Activated T-cell treated with anti-CD3 and anti-CD28 coated beads, Interleukin-2, amount 50 U/mL, for 4 hours (primary cell): ENCODE data around the gene ZC3H13. TPM values are rescaled to one million over a fixed set of nuclear protein-coding genes. Genes with fewer than 3 reads are reported as not detected.

ENCODE experiments used
- ATAC-seq, 2 donors: fragments of 200-7000 bp; cut with Tn5 transposase; one replicate each; pipeline ENCODE4 v1.10.0; 2021
- DNase-seq: peaks from one replicate; pipeline ENCODE4 v3.0.0-alpha.2; 2020
- H3K27me3 Mint-ChIP-seq: one replicate; pipeline ENCODE4 v1.8.0; 2021; ENCODE audit warnings: low read depth, mixed read lengths
- H3K36me3 Mint-ChIP-seq: one replicate; pipeline ENCODE4 v1.8.0; 2022; ENCODE audit warnings: mixed read lengths; ENCODE audit not compliant: insufficient read depth
- H3K4me1 Mint-ChIP-seq: one replicate; pipeline ENCODE4 v1.8.0; 2021; ENCODE audit warnings: low read depth, mixed read lengths
- H3K4me3 Mint-ChIP-seq: one replicate; pipeline ENCODE4 v1.8.0; 2021; ENCODE audit warnings: mild to moderate bottlenecking, moderate library complexity, mixed read lengths
- H3K9me3 Mint-ChIP-seq: one replicate; pipeline ENCODE4 v1.8.0; 2021; ENCODE audit warnings: mixed read lengths
- total RNA-seq, 3 donors: library from RNA; stranded (reverse); gene quantifications; one replicate each; pipeline ENCODE4 v1.2.1, GENCODE V29; 2021

Gene ZC3H13
- total RNA-seq, 3 donors from 2014 or later = 52.2 to 59.7 (median 56.1) TPM

GRCh38 chr13:45954836-45955800, 97.4 kb downstream of the ZC3H13 start:
- H3K4me3 Mint-ChIP-seq = no peak overlapping the region
- H3K36me3 Mint-ChIP-seq = peaks cover 25% of the 10 kb centered on the region
- H3K9me3 Mint-ChIP-seq = no peaks in the 10 kb centered on the region
- no peak for DNase-seq
- no peaks in the 10 kb centered on the region for H3K27me3 Mint-ChIP-seq
- no peaks in the 10 kb centered on the region for H3K4me1 Mint-ChIP-seq
- no peak for ATAC-seq

- Mint-ChIP-seq H3K36me3 (peaks cover 19% of the 10 kb centered on the region), H3K9me3 (no peaks in the 10 kb centered on the region), H3K4me3 (no peak overlapping the region), H3K4me1 (no peaks in the 10 kb centered on the region), H3K27me3 (no peaks in the 10 kb centered on the region)
- DNase-seq (no peak), ATAC-seq (no peak)
Observed at GRCh38 chr13:45953082-45953481, 99.5 kb downstream of the ZC3H13 start.

GRCh38 chr13:45951724-45952123, 100.8 kb downstream of the ZC3H13 start:
- Mint-ChIP-seq H3K4me1 (no peaks in the 10 kb centered on the region), H3K9me3 (no peaks in the 10 kb centered on the region), H3K36me3 (peaks cover 14% of the 10 kb centered on the region), H3K4me3 (no peak overlapping the region), H3K27me3 (no peaks in the 10 kb centered on the region)
- ATAC-seq (no peak), DNase-seq (no peak)

GRCh38 chr13:45951166-45951565, 101.4 kb downstream of the ZC3H13 start:
- peaks cover 11% of the 10 kb centered on the region for H3K36me3 Mint-ChIP-seq
- no peaks in the 10 kb centered on the region for H3K9me3 Mint-ChIP-seq
- ATAC-seq (no peak), DNase-seq (no peak)
- H3K27me3 Mint-ChIP-seq = no peaks in the 10 kb centered on the region
- no peaks in the 10 kb centered on the region for H3K4me1 Mint-ChIP-seq
- no peak overlapping the region for H3K4me3 Mint-ChIP-seq

GRCh38 chr13:45950386-45951000, 102.1 kb downstream of the ZC3H13 start:
- H3K4me1 Mint-ChIP-seq = no peaks in the 10 kb centered on the region
- no peaks in the 10 kb centered on the region for H3K9me3 Mint-ChIP-seq
- no peak overlapping the region for H3K4me3 Mint-ChIP-seq
- peaks cover 7% of the 10 kb centered on the region for H3K36me3 Mint-ChIP-seq
- DNase-seq (no peak), ATAC-seq (no peak)
- no peaks in the 10 kb centered on the region for H3K27me3 Mint-ChIP-seq

GRCh38 chr13:45949161-45949560, 103.4 kb downstream of the ZC3H13 start:
- Mint-ChIP-seq H3K9me3 (no peaks in the 10 kb centered on the region), H3K4me3 (no peak overlapping the region), H3K27me3 (no peaks in the 10 kb centered on the region), H3K36me3 (peaks cover 4% of the 10 kb centered on the region), H3K4me1 (no peaks in the 10 kb centered on the region)
- DNase-seq (no peak), ATAC-seq (no peak)

- Mint-ChIP-seq H3K9me3 (no peaks in the 10 kb centered on the region), H3K27me3 (no peaks in the 10 kb centered on the region), H3K4me1 (no peaks in the 10 kb centered on the region), H3K4me3 (no peak overlapping the region), H3K36me3 (no peaks in the 10 kb centered on the region)
- ATAC-seq (no peak), DNase-seq (no peak)
Observed at GRCh38 chr13:45943965-45944364, 108.6 kb downstream of the ZC3H13 start.

- H3K4me1 Mint-ChIP-seq = no peaks in the 10 kb centered on the region
- peaks cover 2% of the 10 kb centered on the region for H3K27me3 Mint-ChIP-seq
- no peak overlapping the region for H3K4me3 Mint-ChIP-seq
- DNase-seq = no peak
- H3K9me3 Mint-ChIP-seq = no peaks in the 10 kb centered on the region
- ATAC-seq = no peak
- H3K36me3 Mint-ChIP-seq = no peaks in the 10 kb centered on the region
Observed at GRCh38 chr13:45943120-45943519, 109.4 kb downstream of the ZC3H13 start.

- H3K4me1 Mint-ChIP-seq = no peaks in the 10 kb centered on the region
- no peaks in the 10 kb centered on the region for H3K9me3 Mint-ChIP-seq
- H3K27me3 Mint-ChIP-seq = peaks cover 2% of the 10 kb centered on the region
- ATAC-seq (no peak), DNase-seq (no peak)
- H3K36me3 Mint-ChIP-seq = no peaks in the 10 kb centered on the region
- H3K4me3 Mint-ChIP-seq = no peak overlapping the region
Observed at GRCh38 chr13:45941261-45941660, 111.3 kb downstream of the ZC3H13 start.

- H3K27me3 Mint-ChIP-seq = peaks cover 2% of the 10 kb centered on the region
- no peaks in the 10 kb centered on the region for H3K36me3 Mint-ChIP-seq
- no peaks in the 10 kb centered on the region for H3K9me3 Mint-ChIP-seq
- H3K4me1 Mint-ChIP-seq = no peaks in the 10 kb centered on the region
- DNase-seq (no peak), ATAC-seq (no peak)
- H3K4me3 Mint-ChIP-seq = no peak overlapping the region
Observed at GRCh38 chr13:45940061-45940460, 112.5 kb downstream of the ZC3H13 start.

GRCh38 chr13:45936621-45937020, 115.9 kb downstream of the ZC3H13 start:
- Mint-ChIP-seq H3K27me3 (peaks cover 11% of the 10 kb centered on the region), H3K4me3 (no peak overlapping the region), H3K36me3 (no peaks in the 10 kb centered on the region), H3K4me1 (no peaks in the 10 kb centered on the region), H3K9me3 (no peaks in the 10 kb centered on the region)
- DNase-seq (no peak), ATAC-seq (no peak)

- H3K36me3 Mint-ChIP-seq = no peaks in the 10 kb centered on the region
- no peak for DNase-seq
- H3K4me3 Mint-ChIP-seq = no peak overlapping the region
- H3K4me1 Mint-ChIP-seq = no peaks in the 10 kb centered on the region
- no peaks in the 10 kb centered on the region for H3K9me3 Mint-ChIP-seq
- peaks cover 11% of the 10 kb centered on the region for H3K27me3 Mint-ChIP-seq
- no peak for ATAC-seq
Observed at GRCh38 chr13:45934283-45934682, 118.3 kb downstream of the ZC3H13 start.

- H3K4me3 Mint-ChIP-seq = no peak overlapping the region
- H3K9me3 Mint-ChIP-seq = no peaks in the 10 kb centered on the region
- peak in 1 of 2 donors; percentile 81 for ATAC-seq
- H3K4me1 Mint-ChIP-seq = no peaks in the 10 kb centered on the region
- peaks cover 9% of the 10 kb centered on the region for H3K27me3 Mint-ChIP-seq
- H3K36me3 Mint-ChIP-seq = no peaks in the 10 kb centered on the region
- DNase-seq = no peak
Observed at GRCh38 chr13:45933203-45933908, 119.2 kb downstream of the ZC3H13 start.

GRCh38 chr13:45932676-45933075, 119.9 kb downstream of the ZC3H13 start:
- Mint-ChIP-seq H3K9me3 (no peaks in the 10 kb centered on the region), H3K4me1 (no peaks in the 10 kb centered on the region), H3K27me3 (peaks cover 9% of the 10 kb centered on the region), H3K36me3 (no peaks in the 10 kb centered on the region), H3K4me3 (no peak overlapping the region)
- DNase-seq (no peak), ATAC-seq (no peak)
